Trophoblast cell (in vitro differentiated cells and primary cell): ENCODE results near the gene HEMK1.

Experiments used
- DNase-seq, 2 donors: peaks; one replicate each; pipeline ENCODE4 v3.0.0-alpha.2; 2016
- H2AFZ ChIP-seq: 2 replicates; pipeline ENCODE4 v1.6.1; 2013; ENCODE audit warnings: low read length, moderate library complexity, mild to moderate bottlenecking; ENCODE audit not compliant: insufficient read depth, poor library complexity
- H2AK5ac ChIP-seq: 2 replicates; pipeline ENCODE4 v1.6.1; 2013; ENCODE audit warnings: mild to moderate bottlenecking, low read length
- H2BK120ac ChIP-seq: 2 replicates; pipeline ENCODE4 v1.6.1; 2013; ENCODE audit warnings: low read length, mild to moderate bottlenecking, moderate library complexity; ENCODE audit not compliant: insufficient read depth, poor library complexity
- H2BK12ac ChIP-seq: 2 replicates; pipeline ENCODE4 v1.6.1; 2013; ENCODE audit warnings: mild to moderate bottlenecking, low read length, moderate library complexity
- H2BK5ac ChIP-seq: 2 replicates; pipeline ENCODE4 v1.6.1; 2013; ENCODE audit warnings: low read length, low read depth, moderate library complexity, mild to moderate bottlenecking; ENCODE audit not compliant: poor library complexity
- H3K14ac ChIP-seq: 2 replicates; pipeline ENCODE4 v1.6.1; 2013; ENCODE audit warnings: mild to moderate bottlenecking, low read length
- H3K18ac ChIP-seq: 2 replicates; pipeline ENCODE4 v1.6.1; 2013; ENCODE audit warnings: mild to moderate bottlenecking, low read length
- H3K23ac ChIP-seq: 2 replicates; pipeline ENCODE4 v1.6.1; 2013; ENCODE audit warnings: low read length
- H3K27ac ChIP-seq: 2 replicates; pipeline ENCODE4 v1.5.1; 2013; ENCODE audit warnings: low read depth, mild to moderate bottlenecking, inconsistent platforms, low read length, moderate library complexity
- H3K27me3 ChIP-seq: 2 replicates; pipeline ENCODE4 v1.6.1; 2013; ENCODE audit warnings: inconsistent platforms, mild to moderate bottlenecking, low read length, moderate library complexity; ENCODE audit not compliant: insufficient read depth
- H3K36me3 ChIP-seq, 2 experiments: 1 replicate in 1 of 2; 2 replicates in 1 of 2; pipeline ENCODE4 v1.6.1; 2013; ENCODE audit warnings: low read length in 2 of 2, mild to moderate bottlenecking in 2 of 2, moderate library complexity in 1 of 2; ENCODE audit not compliant: insufficient read depth in 2 of 2, control insufficient read depth in 1 of 2
- H3K4ac ChIP-seq: 2 replicates; pipeline ENCODE4 v1.6.1; 2013; ENCODE audit warnings: low read depth, mild to moderate bottlenecking, low read length, moderate library complexity
- H3K4me1 ChIP-seq, 2 experiments: 1 replicate in 1 of 2; 2 replicates in 1 of 2; pipeline ENCODE4 v1.6.1; 2013; ENCODE audit warnings: low read length in 2 of 2, mild to moderate bottlenecking in 2 of 2, moderate library complexity in 1 of 2; ENCODE audit not compliant: insufficient read depth in 2 of 2, control insufficient read depth in 1 of 2
- H3K4me2 ChIP-seq: 2 replicates; pipeline ENCODE4 v1.6.1; 2013; ENCODE audit warnings: inconsistent platforms, mild to moderate bottlenecking, low read length, moderate library complexity
- H3K4me3 ChIP-seq: 2 replicates; pipeline ENCODE4 v1.5.1; 2013; ENCODE audit warnings: mild to moderate bottlenecking, low read depth, low read length, inconsistent platforms
- H3K79me1 ChIP-seq: one replicate; pipeline ENCODE4 v1.6.1; 2013; ENCODE audit warnings: low read length
- H3K79me2 ChIP-seq: 2 replicates; pipeline ENCODE4 v1.6.1; 2013; ENCODE audit warnings: low read length, mild to moderate bottlenecking; ENCODE audit not compliant: control insufficient read depth, insufficient read depth, poor library complexity
- H3K9ac ChIP-seq: 2 replicates; pipeline ENCODE4 v1.6.1; 2013; ENCODE audit warnings: mild to moderate bottlenecking, low read length
- H3K9me3 ChIP-seq: 2 replicates; pipeline ENCODE4 v1.6.1; 2013; ENCODE audit warnings: low read depth, mild to moderate bottlenecking, control low read depth, inconsistent platforms, low read length; ENCODE audit not compliant: insufficient read depth
- H4K12ac ChIP-seq: 2 replicates; pipeline ENCODE4 v1.6.1; 2013; ENCODE audit warnings: low read depth, mild to moderate bottlenecking, low read length, moderate library complexity
- H4K8ac ChIP-seq: 2 replicates; pipeline ENCODE4 v1.6.1; 2013; ENCODE audit warnings: low read depth, mild to moderate bottlenecking, low read length, moderate library complexity
- H4K91ac ChIP-seq: one replicate; pipeline ENCODE4 v1.6.1; 2013; ENCODE audit warnings: low read depth, mild to moderate bottlenecking, low read length, moderate library complexity
- WGBS: extraction: QIAGEN DNeasy Blood & Tissue Kit; methylation state at CpG from one replicate; pipeline ENCODE4 v1.1.7; 2013; ENCODE audit warnings: missing lambda C conversion rate; ENCODE audit not compliant: insufficient read length, insufficient coverage; ENCODE audit errors: extremely low coverage; 5-methylcytosine and 5-hydroxymethylcytosine counted together

HEMK1 gene

GRCh38 chr3:50623840-50624474 lies 54.6 kb downstream of the HEMK1 start:
- Histone ChIP-seq H3K14ac (no peak overlapping the region), H3K36me3 (no peaks in the 10 kb centered on the region), H4K91ac (no peak overlapping the region), H2BK5ac (no peak overlapping the region), H2AK5ac (no peak overlapping the region), H4K8ac (no peak overlapping the region), H3K79me1 (no peaks in the 10 kb centered on the region), H3K23ac (no peak overlapping the region), H3K18ac (peak overlapping the region; percentile 15), H3K27me3 (no peaks in the 10 kb centered on the region), H2AFZ (no peak overlapping the region), H3K79me2 (peaks cover 2% of the 10 kb centered on the region), H2BK12ac (peak overlapping the region; percentile 6), H3K4ac (no peak overlapping the region), H3K9ac (no peak overlapping the region), H3K9me3 (peaks cover 3% of the 10 kb centered on the region), H3K4me3 (no peak overlapping the region), H3K27ac (no peak overlapping the region), H3K4me2 (no peak overlapping the region), H2BK120ac (no peak overlapping the region), H3K4me1 (peaks cover 14 to 17% of the 10 kb centered on the region in 2 experiments), H4K12ac (no peak overlapping the region)
- no CpG with 5 or more reads among the region's 6 CpGs for WGBS
- no peak for DNase-seq

- Histone ChIP-seq H3K4me3 (no peak overlapping the region), H3K4me2 (no peak overlapping the region), H3K9me3 (peaks cover 3% of the 10 kb centered on the region), H3K14ac (no peak overlapping the region), H3K27me3 (no peaks in the 10 kb centered on the region), H3K79me1 (no peaks in the 10 kb centered on the region), H3K4ac (no peak overlapping the region), H3K4me1 (peaks cover 14 to 17% of the 10 kb centered on the region in 2 experiments), H3K23ac (no peak overlapping the region), H4K12ac (no peak overlapping the region), H2BK120ac (no peak overlapping the region), H3K36me3 (no peaks in the 10 kb centered on the region), H3K18ac (no peak overlapping the region), H3K79me2 (peaks cover 2% of the 10 kb centered on the region), H4K91ac (no peak overlapping the region), H2AFZ (no peak overlapping the region), H3K27ac (no peak overlapping the region), H2AK5ac (no peak overlapping the region), H3K9ac (no peak overlapping the region), H2BK5ac (no peak overlapping the region), H4K8ac (no peak overlapping the region), H2BK12ac (no peak overlapping the region)
- WGBS, result no CpG with 5 or more reads among the region's 2 CpGs
- peak; percentile 71 to 83 for DNase-seq
These were observed 55.3 kb downstream of the HEMK1 start for GRCh38 chr3:50624634-50625033.

GRCh38 chr3:50625231-50626182 lies 56.2 kb downstream of the HEMK1 start:
- Histone ChIP-seq H3K36me3 (no peaks in the 10 kb centered on the region), H4K91ac (no peak overlapping the region), H3K79me1 (no peaks in the 10 kb centered on the region), H3K4ac (no peak overlapping the region), H2AK5ac (peak overlapping the region; percentile 27), H3K9me3 (peaks cover 2% of the 10 kb centered on the region), H3K27me3 (no peaks in the 10 kb centered on the region), H3K79me2 (peaks cover 2% of the 10 kb centered on the region), H2AFZ (no peak overlapping the region), H2BK12ac (peak overlapping the region; percentile 47), H3K23ac (no peak overlapping the region), H2BK120ac (no peak overlapping the region), H3K27ac (no peak overlapping the region), H4K12ac (no peak overlapping the region), H3K4me1 (peaks cover 14 to 17% of the 10 kb centered on the region in 2 experiments), H3K9ac (no peak overlapping the region), H3K4me2 (no peak overlapping the region), H3K14ac (peak overlapping the region; percentile 20), H4K8ac (no peak overlapping the region), H3K18ac (no peak overlapping the region), H3K4me3 (no peak overlapping the region), H2BK5ac (no peak overlapping the region)
- no CpG with 5 or more reads among the region's 18 CpGs for WGBS
- no peak for DNase-seq

GRCh38 chr3:50626401-50626800 lies 57.1 kb downstream of the HEMK1 start:
- no peak overlapping the region for H3K18ac ChIP-seq
- no peak overlapping the region for H3K9ac ChIP-seq
- H2AFZ ChIP-seq, result no peak overlapping the region
- H4K12ac ChIP-seq, result no peak overlapping the region
- peak overlapping the region; percentile 18 for H3K4me3 ChIP-seq
- H3K27ac ChIP-seq, result no peak overlapping the region
- peaks cover 2% of the 10 kb centered on the region for H3K9me3 ChIP-seq
- H3K79me2 ChIP-seq, result peaks cover 2% of the 10 kb centered on the region
- no peak for DNase-seq
- H2BK12ac ChIP-seq, result no peak overlapping the region
- H2AK5ac ChIP-seq, result no peak overlapping the region
- no peaks in the 10 kb centered on the region for H3K27me3 ChIP-seq
- H3K4me1 ChIP-seq, result peaks cover 14 to 17% of the 10 kb centered on the region in 2 experiments
- no peak overlapping the region for H3K4me2 ChIP-seq
- H3K23ac ChIP-seq, result no peak overlapping the region
- H4K8ac ChIP-seq, result no peak overlapping the region
- no peak overlapping the region for H3K14ac ChIP-seq
- no peaks in the 10 kb centered on the region for H3K36me3 ChIP-seq
- no peak overlapping the region for H2BK5ac ChIP-seq
- no peak overlapping the region for H4K91ac ChIP-seq
- H2BK120ac ChIP-seq, result no peak overlapping the region
- no peak overlapping the region for H3K4ac ChIP-seq
- no CpG with 5 or more reads among the region's 3 CpGs for WGBS
- H3K79me1 ChIP-seq, result no peaks in the 10 kb centered on the region
